A673 (cell line): ENCODE data around the gene DPT. TPM values are rescaled to one million over a fixed set of nuclear protein-coding genes. Genes with fewer than 3 reads are reported as not detected.

Experiments used
- BruUV-seq: library from RNA; stranded (reverse); fragments of 400-500 nt; replicated peaks from 2 replicates; lab custom pipeline; 2021; lab: Mats Ljungman, UMichigan
- CTCF ChIA-PET: fragments of 300-600 bp; sonication (Branson Sonifier 250); formaldehyde crosslinking; loops from one replicate; lab custom pipeline; 2022; ENCODE audit warnings: antibody characterized with exemption; lab: Charles Lee
- POLR2A ChIA-PET: fragments of 300-600 bp; sonication (Branson Sonifier 250); formaldehyde crosslinking; loops from one replicate; lab custom pipeline; 2022; ENCODE audit warnings: antibody characterized with exemption; ENCODE audit not compliant: low non-redundant PET; lab: Charles Lee
- DNase-seq: peaks from one replicate; pipeline ENCODE4 v3.0.0-alpha.2; 2015; ENCODE audit warnings: low spot score
- H3K27ac ChIP-seq: fragments of 200-600 bp; sonication (generic); 2 replicates; pipeline ENCODE4 v1.5.1; 2016; ENCODE audit warnings: mixed run types, low read depth, mild to moderate bottlenecking, mixed read lengths, antibody characterized with exemption, low read length; ENCODE audit not compliant: poor library complexity, severe bottlenecking
- H3K27me3 ChIP-seq: fragments of 200-600 bp; sonication (generic); replicated peaks from 2 replicates; pipeline ENCODE4 v1.6.1; 2017; ENCODE audit warnings: mixed run types, low read depth, mild to moderate bottlenecking, mixed read lengths, antibody characterized with exemption, low read length; ENCODE audit not compliant: insufficient read depth, poor library complexity
- H3K36me3 ChIP-seq: fragments of 200-600 bp; sonication (generic); 2 replicates; pipeline ENCODE4 v1.6.1; 2016; ENCODE audit warnings: mixed run types, mild to moderate bottlenecking, mixed read lengths, antibody characterized with exemption, low read length; ENCODE audit not compliant: insufficient read depth, poor library complexity, severe bottlenecking
- H3K4me1 ChIP-seq: fragments of 200-600 bp; sonication (generic); 2 replicates; pipeline ENCODE4 v1.6.1; 2017; ENCODE audit warnings: mixed run types, mild to moderate bottlenecking, mixed read lengths, antibody characterized with exemption, low read length; ENCODE audit not compliant: insufficient read depth, poor library complexity, severe bottlenecking
- H3K4me3 ChIP-seq: fragments of 200-600 bp; sonication (generic); 2 replicates; pipeline ENCODE4 v1.5.1; 2016; ENCODE audit warnings: low read depth, mixed run types, mild to moderate bottlenecking, mixed read lengths, low read length; ENCODE audit not compliant: poor library complexity, severe bottlenecking
- H3K9me3 ChIP-seq: fragments of 200-600 bp; sonication (generic); 2 replicates; pipeline ENCODE4 v1.6.1; 2016; ENCODE audit warnings: mixed run types, low read depth, mild to moderate bottlenecking, mixed read lengths, antibody characterized with exemption, low read length; ENCODE audit not compliant: poor library complexity, severe bottlenecking
- EZH2 ChIP-seq: fragments of 200-600 bp; sonication (generic); IDR thresholded peaks from 2 replicates; pipeline ENCODE4 v1.6.1; 2017; ENCODE audit warnings: borderline replicate concordance, low read depth, mild to moderate bottlenecking, mixed read lengths, antibody characterized with exemption, low read length; ENCODE audit not compliant: poor library complexity, severe bottlenecking
- intact Hi-C: fragments of 100-400 bp; cut with micrococcal nuclease; formaldehyde crosslinking; loops from one replicate; pipeline ENCODE4 v1.10.0; 2022; ENCODE audit not compliant: unreplicated experiment
- total RNA-seq: library from RNA; stranded (reverse); gene quantifications from 2 replicates; pipeline ENCODE4 v1.2.3, GENCODE V29; 2021
- TF ChIP-seq, protein P1 (sequence below): fragments of 300-800, 200-600 bp; sonication (generic); conservative IDR thresholded peaks from 2 replicates; pipeline ENCODE4 v1.5.1; 2017; ENCODE audit warnings: low read depth, mild to moderate bottlenecking, antibody characterized with exemption, low read length, moderate library complexity, mixed read lengths

Gene DPT
- total RNA-seq, 1 experiment from 2014 or later, result not detected

DNA sequence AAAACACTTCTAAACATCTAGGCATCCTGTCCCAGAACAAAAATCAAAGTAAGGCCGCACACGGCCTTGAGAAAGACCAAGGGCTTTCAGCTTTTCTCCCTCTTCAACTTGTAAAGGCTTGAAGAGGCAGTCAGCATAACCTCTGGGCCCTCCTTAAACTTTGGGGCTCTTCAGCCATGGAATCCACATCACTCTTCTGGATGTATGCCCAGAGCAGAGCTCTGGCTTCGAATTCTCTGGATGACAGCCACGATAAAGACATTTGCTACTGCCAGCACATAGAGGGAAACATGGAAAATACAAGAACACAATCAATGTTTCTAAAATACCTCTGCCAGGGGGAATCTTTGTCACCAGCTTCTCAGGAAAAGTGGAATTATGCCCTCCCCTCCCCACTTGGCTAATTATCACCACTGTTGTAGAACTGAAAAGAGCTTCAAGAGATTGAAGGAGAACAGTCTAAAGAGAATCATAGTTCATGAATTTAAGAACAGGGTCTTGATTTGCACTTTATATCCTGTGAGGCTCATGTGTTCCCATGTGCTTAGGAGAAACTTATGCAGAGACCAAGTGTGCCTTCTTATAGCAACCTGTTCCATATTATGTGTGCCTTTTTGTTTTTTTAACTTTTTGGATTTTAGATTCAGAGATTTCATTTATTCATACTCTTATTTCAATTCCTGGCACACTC lies 39.0 kb upstream of the DPT start:
- no peak overlapping the region for H3K4me3 ChIP-seq
- H3K36me3 ChIP-seq, result no peaks in the 10 kb centered on the region
- no peak overlapping the region for H3K27ac ChIP-seq
- no peak for TF ChIP-seq EZH2
- TF ChIP-seq, protein P1, sequence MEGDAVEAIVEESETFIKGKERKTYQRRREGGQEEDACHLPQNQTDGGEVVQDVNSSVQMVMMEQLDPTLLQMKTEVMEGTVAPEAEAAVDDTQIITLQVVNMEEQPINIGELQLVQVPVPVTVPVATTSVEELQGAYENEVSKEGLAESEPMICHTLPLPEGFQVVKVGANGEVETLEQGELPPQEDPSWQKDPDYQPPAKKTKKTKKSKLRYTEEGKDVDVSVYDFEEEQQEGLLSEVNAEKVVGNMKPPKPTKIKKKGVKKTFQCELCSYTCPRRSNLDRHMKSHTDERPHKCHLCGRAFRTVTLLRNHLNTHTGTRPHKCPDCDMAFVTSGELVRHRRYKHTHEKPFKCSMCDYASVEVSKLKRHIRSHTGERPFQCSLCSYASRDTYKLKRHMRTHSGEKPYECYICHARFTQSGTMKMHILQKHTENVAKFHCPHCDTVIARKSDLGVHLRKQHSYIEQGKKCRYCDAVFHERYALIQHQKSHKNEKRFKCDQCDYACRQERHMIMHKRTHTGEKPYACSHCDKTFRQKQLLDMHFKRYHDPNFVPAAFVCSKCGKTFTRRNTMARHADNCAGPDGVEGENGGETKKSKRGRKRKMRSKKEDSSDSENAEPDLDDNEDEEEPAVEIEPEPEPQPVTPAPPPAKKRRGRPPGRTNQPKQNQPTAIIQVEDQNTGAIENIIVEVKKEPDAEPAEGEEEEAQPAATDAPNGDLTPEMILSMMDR, result no peak
- POLR2A ChIA-PET, result no interaction called here
- intact Hi-C loops, result no loop called here
- DNase-seq, result no peak
- no peaks in the 10 kb centered on the region for H3K9me3 ChIP-seq
- H3K4me1 ChIP-seq, result no peaks in the 10 kb centered on the region
- no TSS peak for BruUV-seq
- CTCF ChIA-PET, result no interaction called here
- no peaks in the 10 kb centered on the region for H3K27me3 ChIP-seq

DNA sequence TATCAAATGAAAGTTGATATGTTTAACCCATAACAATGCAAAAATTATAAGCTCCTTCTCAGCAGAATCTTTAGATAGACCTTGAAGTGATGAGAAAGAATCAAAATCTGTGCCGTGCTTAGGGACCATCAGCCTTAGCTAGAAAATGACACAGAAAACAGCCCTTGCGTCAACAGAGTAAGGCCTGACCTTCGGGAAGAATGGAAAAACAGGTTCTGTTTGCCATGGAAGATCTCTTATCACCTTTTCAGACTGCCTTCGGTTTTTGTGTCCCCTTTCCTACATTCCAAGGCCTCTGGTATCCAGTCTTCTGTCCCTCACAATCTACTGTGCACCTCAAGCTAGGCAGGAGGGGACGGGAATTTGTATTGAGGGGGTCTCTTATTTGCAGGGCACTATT lies 37.6 kb upstream of the DPT start:
- Histone ChIP-seq H3K27ac (no peak overlapping the region), H3K36me3 (no peaks in the 10 kb centered on the region), H3K27me3 (no peaks in the 10 kb centered on the region), H3K4me1 (no peaks in the 10 kb centered on the region), H3K4me3 (no peak overlapping the region), H3K9me3 (no peaks in the 10 kb centered on the region)
- POLR2A ChIA-PET, result no interaction called here
- CTCF ChIA-PET, result no interaction called here
- BruUV-seq, result no TSS peak
- no peak for DNase-seq
- intact Hi-C loops, result no loop called here
- no peak for TF ChIP-seq EZH2
- TF ChIP-seq, protein P1, result no peak

DNA sequence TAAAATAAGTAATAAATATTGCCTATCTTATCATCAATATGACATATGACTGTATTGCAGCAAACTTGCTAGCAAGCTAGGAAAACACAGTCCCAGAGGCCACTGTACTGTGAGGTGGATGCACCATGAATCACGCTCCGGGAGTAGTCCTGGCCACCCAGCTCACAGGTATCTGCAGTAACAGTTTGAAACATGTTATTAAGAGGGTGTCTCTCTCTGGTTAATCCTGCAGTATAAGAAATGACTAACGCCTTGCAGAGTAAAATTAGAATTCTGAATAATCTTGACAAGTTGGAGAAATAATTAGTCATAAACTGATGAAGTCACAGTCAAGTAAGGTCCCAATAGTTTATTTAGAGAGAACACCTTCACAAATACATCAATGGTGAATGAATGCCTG lies 34.0 kb upstream of the DPT start:
- ChIA-PET POLR2A (no interaction called here), CTCF (no interaction called here)
- no peaks in the 10 kb centered on the region for H3K36me3 ChIP-seq
- H3K9me3 ChIP-seq, result no peaks in the 10 kb centered on the region
- intact Hi-C loops, result no loop called here
- H3K4me1 ChIP-seq, result no peaks in the 10 kb centered on the region
- DNase-seq, result no peak
- no peak overlapping the region for H3K4me3 ChIP-seq
- BruUV-seq, result no TSS peak
- TF ChIP-seq, protein P1, result no peak
- no peak for TF ChIP-seq EZH2
- no peak overlapping the region for H3K27ac ChIP-seq
- no peaks in the 10 kb centered on the region for H3K27me3 ChIP-seq
